HG02678 (cell line): ENCODE data around the gene ARHGAP42.
A peak's percentile ranks its signal among the peaks of the same experiment; 100 is the strongest.

Experiments used
- ATAC-seq: cut with Tn5 transposase; IDR thresholded peaks from one replicate; pipeline ENCODE4 v1.9.1; 2021; ENCODE audit warnings: mild to moderate bottlenecking, moderate library complexity; ENCODE audit not compliant: unreplicated experiment

Gene ARHGAP42

DNA sequence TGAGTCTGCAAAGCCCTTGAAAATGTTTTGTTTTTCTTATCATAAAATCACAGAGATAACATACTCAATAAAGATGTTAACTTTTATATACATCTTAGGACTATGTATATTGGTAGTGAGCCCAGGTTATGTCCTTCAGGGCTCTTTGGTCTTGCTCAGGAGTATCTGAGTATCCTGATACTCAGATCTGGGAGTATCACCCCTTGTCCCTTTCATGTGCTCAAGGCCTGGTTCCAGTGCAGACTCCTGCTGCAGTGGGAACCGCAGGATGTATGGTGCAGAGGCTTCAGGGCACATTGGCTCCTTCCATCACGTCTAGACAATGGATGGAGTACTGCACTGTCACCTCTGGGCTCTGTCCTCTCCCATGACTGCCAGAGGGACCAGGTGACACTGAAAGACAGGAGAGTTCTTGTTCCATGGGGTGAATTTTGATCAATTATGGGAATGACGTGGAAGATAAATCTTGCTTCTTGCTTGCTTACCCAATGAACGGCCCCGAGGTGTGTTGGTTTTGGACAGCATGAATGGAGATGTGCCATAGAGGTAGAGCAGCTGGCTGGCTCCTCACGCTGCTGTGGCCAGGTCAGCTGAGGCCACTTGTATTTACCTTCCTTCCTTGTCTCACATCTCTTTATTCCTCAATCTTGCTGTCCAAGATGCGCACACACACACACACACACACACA lies 215.5 kb downstream of the ARHGAP42 start:
- ATAC-seq, result no peak

DNA sequence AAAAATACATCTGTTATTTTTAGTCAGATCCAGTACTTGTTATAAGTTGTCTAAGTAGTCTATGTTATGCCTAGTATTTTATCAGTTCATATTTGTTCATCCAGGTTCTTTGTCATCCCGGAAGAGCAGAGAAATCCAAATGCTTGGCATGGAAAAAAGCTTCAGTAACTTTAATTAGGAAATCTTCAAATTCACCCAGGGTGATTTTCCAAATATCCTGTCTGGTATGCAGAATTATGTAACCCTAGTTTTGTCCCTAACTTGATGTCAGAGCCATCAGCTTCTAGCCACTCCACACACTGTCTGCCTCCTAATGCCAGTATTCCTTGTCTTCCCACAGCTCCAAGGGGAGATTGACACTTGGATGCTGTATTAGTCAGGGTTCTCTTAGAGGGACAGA lies 216.2 kb downstream of the ARHGAP42 start:
- ATAC-seq, result no peak

- ATAC-seq, result no peak
These were observed 218.6 kb downstream of the ARHGAP42 start for GRCh38 chr11:100905684-100906083.

DNA sequence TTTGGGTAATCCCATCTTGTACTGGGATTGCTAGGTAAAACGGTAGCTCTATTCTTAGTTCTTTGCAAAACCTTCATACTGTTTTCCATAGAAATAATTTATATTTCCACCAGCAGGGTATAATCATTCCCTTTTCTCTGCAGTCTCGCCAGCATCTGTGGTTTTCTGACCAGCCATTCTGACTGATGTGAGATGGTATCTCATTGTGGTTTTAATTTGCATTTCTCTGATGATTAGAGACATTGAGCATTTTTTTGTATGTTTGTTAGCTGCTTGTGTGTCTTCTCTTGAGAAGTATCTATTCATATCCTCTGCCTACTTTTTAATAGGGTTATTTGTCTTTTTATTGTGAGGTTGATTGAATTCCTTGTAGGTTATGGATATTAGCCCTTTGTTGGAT lies 221.7 kb downstream of the ARHGAP42 start:
- ATAC-seq, result peak; percentile 65

- peak; percentile 91 for ATAC-seq
These were observed 223.7 kb downstream of the ARHGAP42 start for GRCh38 chr11:100910808-100911207.

- no peak for ATAC-seq
These were observed 227.5 kb downstream of the ARHGAP42 start for GRCh38 chr11:100914415-100915110.

- ATAC-seq, result no peak
These were observed 231.7 kb downstream of the ARHGAP42 start for GRCh38 chr11:100918551-100919500.

- no peak for ATAC-seq
These were observed 233.5 kb downstream of the ARHGAP42 start for GRCh38 chr11:100920593-100920992.

GRCh38 chr11:100922121-100922520 lies 235.0 kb downstream of the ARHGAP42 start:
- no peak for ATAC-seq

- no peak for ATAC-seq
These were observed 236.5 kb downstream of the ARHGAP42 start for GRCh38 chr11:100923555-100923954.

DNA sequence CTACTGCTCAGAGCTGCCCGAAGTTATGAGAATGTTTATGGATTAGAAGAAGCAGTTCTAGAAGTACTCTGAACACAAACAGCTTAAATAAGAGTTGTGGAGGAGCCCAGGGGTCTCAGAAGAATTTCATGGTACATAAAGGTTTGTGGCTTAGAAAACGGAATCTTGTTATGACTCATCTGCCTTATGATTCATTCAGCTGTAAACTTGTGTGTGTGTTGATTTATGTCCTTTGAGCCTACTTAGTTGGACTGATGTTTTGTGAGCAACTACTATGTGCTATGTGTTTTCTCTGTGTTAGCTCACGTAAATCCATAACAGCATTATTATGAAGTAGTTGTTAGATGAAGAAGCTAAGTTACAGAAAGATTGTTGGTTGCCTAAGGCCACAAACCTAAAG lies 238.8 kb downstream of the ARHGAP42 start:
- ATAC-seq, result peak; percentile 76

DNA sequence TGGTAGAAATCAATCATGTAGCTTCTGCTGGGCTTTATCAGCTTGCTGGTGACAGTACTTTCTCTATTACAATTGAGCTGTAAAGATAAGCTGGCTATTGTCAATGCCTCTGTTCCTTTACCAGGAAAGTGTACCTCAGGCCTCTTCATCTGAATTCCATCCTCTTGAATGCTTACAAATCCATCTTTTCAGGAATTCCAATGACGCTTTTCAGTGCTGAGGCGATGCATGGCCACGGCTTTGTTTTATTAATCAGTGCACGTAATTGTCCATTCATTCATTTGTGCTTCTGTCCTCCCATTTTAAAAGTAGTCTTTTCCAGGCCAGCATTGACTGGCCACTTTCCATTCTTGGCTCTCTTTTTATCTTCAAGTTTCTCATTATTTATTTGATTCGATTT lies 240.5 kb downstream of the ARHGAP42 start:
- no peak for ATAC-seq

GRCh38 chr11:100928426-100928825 lies 241.3 kb downstream of the ARHGAP42 start:
- ATAC-seq, result no peak

DNA sequence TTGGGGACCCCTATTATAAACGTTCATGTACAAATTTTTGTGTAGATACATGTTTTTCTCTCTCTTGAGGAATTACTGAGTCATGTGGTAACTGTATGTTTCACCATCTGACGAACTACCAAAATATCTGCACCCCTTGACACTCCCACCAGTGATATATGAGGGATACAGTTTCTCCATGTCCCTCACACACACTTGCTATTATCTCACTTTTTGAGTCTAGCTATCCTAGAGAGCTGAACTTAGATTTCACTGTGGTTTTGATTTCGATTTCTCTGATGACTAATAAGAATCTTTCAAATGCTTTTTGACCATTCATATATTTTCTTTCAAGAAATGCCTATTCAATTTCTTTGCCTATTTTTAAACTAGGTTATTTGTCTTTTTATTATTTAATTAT lies 242.3 kb downstream of the ARHGAP42 start:
- ATAC-seq, result peak; percentile 50

DNA sequence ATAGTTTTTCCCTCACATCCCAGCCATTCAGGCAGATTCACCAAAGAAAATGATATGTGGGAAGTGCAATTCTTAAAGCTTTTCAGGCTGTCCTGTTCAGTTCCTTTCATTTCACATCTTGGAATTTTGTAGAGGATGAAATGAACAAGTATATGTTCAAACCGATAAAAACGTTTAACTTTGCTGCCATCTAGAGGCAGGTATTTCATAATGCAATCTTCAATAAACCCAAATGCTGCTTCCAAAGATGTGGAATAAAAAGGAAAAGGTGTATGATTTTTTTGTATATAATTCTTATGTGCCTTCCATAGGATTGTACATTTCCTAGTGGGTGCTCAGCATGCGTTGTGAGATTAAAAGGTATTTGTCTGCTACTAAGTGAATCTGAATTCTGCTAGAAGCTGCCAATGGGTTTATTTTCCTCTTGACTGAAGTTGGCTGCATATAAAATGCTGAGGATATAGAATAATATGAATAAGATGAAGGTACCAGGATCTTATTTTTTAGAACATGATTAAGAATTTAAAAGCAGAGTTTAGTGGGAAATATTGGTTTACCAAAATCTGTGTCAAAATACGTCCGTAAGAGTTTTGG lies 243.2 kb downstream of the ARHGAP42 start:
- ATAC-seq, result no peak

DNA sequence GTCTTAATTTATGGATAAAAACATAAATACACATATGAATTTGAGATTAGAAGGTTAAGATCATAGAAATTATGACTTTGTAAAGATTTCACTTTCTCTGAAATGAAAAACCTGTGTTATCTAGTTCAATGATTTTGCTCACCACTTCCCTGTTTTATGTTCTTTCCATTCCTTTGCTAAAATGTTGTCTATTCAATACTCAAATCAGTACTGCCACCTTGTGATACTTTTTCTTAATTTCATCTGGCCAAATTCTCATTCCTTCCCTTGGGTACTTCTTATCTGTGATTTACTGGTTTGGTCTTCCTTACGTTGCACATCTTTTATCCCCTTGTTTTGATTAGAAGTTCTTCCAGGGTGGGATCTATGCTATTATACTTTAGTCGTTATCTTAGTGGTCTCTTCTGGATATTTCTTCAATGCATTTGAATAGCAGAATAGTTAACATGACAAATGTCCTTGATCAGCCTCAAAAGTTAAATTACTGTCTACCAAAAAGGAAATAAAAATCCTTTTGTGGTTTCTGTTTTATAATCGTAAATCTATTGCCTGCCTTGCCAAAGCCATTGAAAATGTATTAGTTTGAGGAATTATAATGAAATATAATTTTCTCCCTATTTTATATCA lies 245.5 kb downstream of the ARHGAP42 start:
- ATAC-seq, result no peak

GRCh38 chr11:100936781-100937180 lies 249.7 kb downstream of the ARHGAP42 start:
- ATAC-seq, result no peak

DNA sequence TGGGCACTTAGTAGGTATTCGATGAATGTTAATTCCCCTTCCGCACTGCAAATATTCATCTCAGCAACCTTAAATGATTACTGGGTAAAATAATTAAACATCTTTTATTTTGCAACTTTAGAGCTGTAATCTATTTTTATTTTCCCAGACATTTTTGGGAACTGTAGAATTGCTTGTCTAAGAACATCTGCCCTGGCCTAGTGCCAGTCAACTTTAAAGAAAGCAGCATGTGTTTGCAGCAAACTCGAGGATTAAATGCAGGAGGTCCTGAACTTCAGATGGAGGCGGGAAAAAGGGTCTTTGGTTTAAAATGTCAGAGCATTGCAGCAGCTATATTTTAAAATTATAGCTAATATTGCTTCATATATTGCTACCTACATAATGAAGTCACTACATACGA lies 252.5 kb downstream of the ARHGAP42 start:
- no peak for ATAC-seq

GRCh38 chr11:100940111-100940510 lies 253.0 kb downstream of the ARHGAP42 start:
- no peak for ATAC-seq

DNA sequence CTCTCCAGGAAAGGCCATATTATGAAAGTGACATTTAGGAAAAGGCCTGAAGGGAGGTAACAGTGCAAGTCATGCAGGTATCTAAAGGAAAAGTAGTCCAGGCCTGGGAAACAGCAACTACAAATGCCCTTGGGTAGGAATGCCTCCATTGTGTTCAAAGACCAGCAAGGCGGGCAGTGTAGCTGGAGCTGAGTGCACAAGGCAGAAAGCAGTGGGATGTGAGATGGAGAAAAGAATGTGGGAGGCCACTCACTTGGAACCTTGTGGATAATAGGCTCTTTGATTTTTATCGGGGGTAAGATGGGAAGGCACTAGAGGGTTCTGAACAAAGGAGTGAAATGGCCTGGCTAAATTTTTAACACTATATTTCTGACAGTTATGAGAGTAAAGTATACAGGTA lies 253.9 kb downstream of the ARHGAP42 start:
- no peak for ATAC-seq

- no peak for ATAC-seq
These were observed 254.9 kb downstream of the ARHGAP42 start for GRCh38 chr11:100942016-100942415.
